CD4-positive, CD25-positive, alpha-beta regulatory T cell (primary cell): ENCODE data around the gene PIK3R1. TPM values are rescaled to one million over a fixed set of nuclear protein-coding genes. Genes with fewer than 3 reads are reported as not detected.

ENCODE experiments used
- ATAC-seq, 2 donors: fragments of 150-1000 bp; cut with Tn5 transposase; one replicate each; pipeline ENCODE4 v1.10.0; 2021; ENCODE audit warnings: low read depth in 2 of 2, moderate number of reproducible peaks in 2 of 2, moderate library complexity in 1 of 2
- DNase-seq, 3 donors: peaks; one replicate each; pipeline versions ENCODE4 v3.0.0 to v3.0.0-alpha.2; 2012 to 2022; ENCODE audit warnings: mixed read lengths in 1 of 3
- H3K27ac ChIP-seq: one replicate; pipeline ENCODE4 v1.7.0; 2013; ENCODE audit warnings: mild to moderate bottlenecking, low read length; ENCODE audit not compliant: insufficient read depth, poor library complexity, severe bottlenecking
- H3K27me3 ChIP-seq: one replicate; pipeline ENCODE4 v1.7.0; 2013; ENCODE audit warnings: low read length; ENCODE audit not compliant: control insufficient read depth, insufficient read depth
- H3K36me3 ChIP-seq: one replicate; pipeline ENCODE4 v1.7.0; 2013; ENCODE audit warnings: mild to moderate bottlenecking, low read length, moderate library complexity; ENCODE audit not compliant: control insufficient read depth, insufficient read depth
- H3K4me1 ChIP-seq: 2 replicates; pipeline ENCODE4 v1.7.0; 2013; ENCODE audit warnings: mild to moderate bottlenecking, low read length; ENCODE audit not compliant: insufficient read depth, control insufficient read depth, poor library complexity, severe bottlenecking
- H3K4me3 ChIP-seq: one replicate; pipeline ENCODE4 v1.7.0; 2013; ENCODE audit warnings: low read depth, mild to moderate bottlenecking, low read length, moderate library complexity
- H3K9me3 ChIP-seq, 2 experiments: 1 replicate in 1 of 2; 2 replicates in 1 of 2; pipeline ENCODE4 v1.7.0; 2013; ENCODE audit warnings: low read length in 2 of 2, mild to moderate bottlenecking in 1 of 2, moderate library complexity in 1 of 2; ENCODE audit not compliant: control insufficient read depth in 2 of 2
- H3K27ac Mint-ChIP-seq, 3 donors: one replicate each; pipeline ENCODE4 v1.8.0; 2020 to 2022; ENCODE audit warnings: mild to moderate bottlenecking in 3 of 3, mixed read lengths in 3 of 3, moderate library complexity in 2 of 3
- H3K27me3 Mint-ChIP-seq: one replicate; pipeline ENCODE4 v1.8.0; 2022; ENCODE audit warnings: mild to moderate bottlenecking, mixed read lengths
- H3K36me3 Mint-ChIP-seq: one replicate; pipeline ENCODE4 v1.8.0; 2020; ENCODE audit warnings: mixed read lengths
- H3K4me1 Mint-ChIP-seq, 4 donors: one replicate each; pipeline ENCODE4 v1.8.0; 2020 to 2022; ENCODE audit warnings: mixed read lengths in 4 of 4, mild to moderate bottlenecking in 1 of 4
- H3K4me3 Mint-ChIP-seq, 4 donors: one replicate each; pipeline ENCODE4 v1.8.0; 2020 to 2022; ENCODE audit warnings: mild to moderate bottlenecking in 4 of 4, mixed read lengths in 4 of 4, moderate library complexity in 3 of 4
- H3K9me3 Mint-ChIP-seq, 7 donors: one replicate each; pipeline ENCODE4 v1.8.0; 2020 to 2022; ENCODE audit warnings: mixed read lengths in 7 of 7, mild to moderate bottlenecking in 3 of 7, moderate library complexity in 2 of 7
- polyA plus RNA-seq, 4 donors: library from polyadenylated mRNA; unstranded; fragments of 300-500 nt; fragmentation: Illumina TruSeq; gene quantifications; one replicate each; pipeline ENCODE4 v1.2.3, GENCODE V29; 2021
- total RNA-seq: library from RNA; stranded (reverse); gene quantifications from one replicate; pipeline ENCODE4 v1.2.3, GENCODE V29; 2022

Gene PIK3R1
- total RNA-seq, result 366 TPM
- polyA plus RNA-seq, result 100 to 1,000 TPM in 2 of 4 donors, 10 to 100 TPM in 2; 75.9 to 127 (median 109) TPM

- H3K36me3 Mint-ChIP-seq, result peaks cover 19% of the 10 kb centered on the region
- H3K4me3 ChIP-seq, result peak within 1 kb of the TSS; percentile 98
- H3K27ac ChIP-seq, result peak within 1 kb of the TSS; percentile 92
- peaks cover 33 to 45% (median 39%) of the 10 kb centered on the region in 4 donors for H3K4me1 Mint-ChIP-seq
- peak within 1 kb of the TSS; percentile 90 to 97 (median 92) for H3K4me3 Mint-ChIP-seq
- peak within 1 kb of the TSS; percentile 85 to 94 (median 90) for H3K27ac Mint-ChIP-seq
- peaks cover 4% of the 10 kb centered on the region for H3K27me3 Mint-ChIP-seq
- ATAC-seq (peak; percentile 83 to 84), DNase-seq (peak; percentile 88 to 93 (median 92))
- H3K36me3 ChIP-seq, result peaks cover 2% of the 10 kb centered on the region
- peaks cover 1 to 8% of the 10 kb centered on the region in 2 experiments for H3K9me3 ChIP-seq
- H3K4me1 ChIP-seq, result peaks cover 41% of the 10 kb centered on the region
- no peaks in the 10 kb centered on the region for H3K27me3 ChIP-seq
- H3K9me3 Mint-ChIP-seq, result peaks cover 0 to 12% (median 2%) of the 10 kb centered on the region in 7 donors
Observed at GRCh38 chr5:68215208-68215897, at the start of gene PIK3R1. Gene PIK3R1, plus strand, starts transcription at chr5:68215756. Its CDS starts 10,920 bp downstream, at chr5:68226676.

- Mint-ChIP-seq H3K9me3 (peaks cover 0 to 1% (median 0%) of the 10 kb centered on the region in 7 donors), H3K27ac (no peak overlapping the region), H3K36me3 (no peaks in the 10 kb centered on the region), H3K27me3 (peaks cover 44% of the 10 kb centered on the region), H3K4me3 (no peak overlapping the region), H3K4me1 (peaks cover 0 to 8% (median 0%) of the 10 kb centered on the region in 4 donors)
- no peaks in the 10 kb centered on the region for H3K4me1 ChIP-seq
- H3K27ac ChIP-seq, result no peak overlapping the region
- no peaks in the 10 kb centered on the region for H3K27me3 ChIP-seq
- ATAC-seq, result no peak
- DNase-seq, result no peak
- no peaks in the 10 kb centered on the region for H3K36me3 ChIP-seq
- no peaks in the 10 kb centered on the region for H3K9me3 ChIP-seq
- H3K4me3 ChIP-seq, result no peak overlapping the region
Observed at GRCh38 chr5:68167195-68167651, 48.3 kb upstream of the PIK3R1 start.

- peaks cover 0 to 4% (median 0%) of the 10 kb centered on the region in 4 donors for H3K4me1 Mint-ChIP-seq
- no peak for ATAC-seq
Observed at GRCh38 chr5:68169903-68170302, 45.7 kb upstream of the PIK3R1 start.

GRCh38 chr5:68170826-68171558, 44.6 kb upstream of the PIK3R1 start:
- H3K27me3 ChIP-seq, result no peaks in the 10 kb centered on the region
- H3K4me1 Mint-ChIP-seq, result no peaks in the 10 kb centered on the region
- no peaks in the 10 kb centered on the region for H3K36me3 ChIP-seq
- H3K36me3 Mint-ChIP-seq, result no peaks in the 10 kb centered on the region
- DNase-seq, result no peak
- no peaks in the 10 kb centered on the region for H3K4me1 ChIP-seq
- H3K27ac Mint-ChIP-seq, result no peak overlapping the region
- H3K4me3 ChIP-seq, result no peak overlapping the region
- H3K27me3 Mint-ChIP-seq, result peaks cover 39% of the 10 kb centered on the region
- H3K9me3 Mint-ChIP-seq, result peaks cover 0 to 2% (median 0%) of the 10 kb centered on the region in 7 donors
- H3K4me3 Mint-ChIP-seq, result no peak overlapping the region
- no peaks in the 10 kb centered on the region for H3K9me3 ChIP-seq
- H3K27ac ChIP-seq, result no peak overlapping the region
- no peak for ATAC-seq

More at GRCh38 chr5:68169903-68170302, 45.7 kb upstream of the PIK3R1 start:
- H3K9me3 ChIP-seq, result no peaks in the 10 kb centered on the region
- Mint-ChIP-seq H3K4me3 (no peak overlapping the region), H3K36me3 (no peaks in the 10 kb centered on the region), H3K27me3 (peaks cover 39% of the 10 kb centered on the region), H3K27ac (no peak overlapping the region), H3K9me3 (peaks cover 0 to 3% (median 0%) of the 10 kb centered on the region in 7 donors)
- no peak for DNase-seq
- no peaks in the 10 kb centered on the region for H3K36me3 ChIP-seq
- no peaks in the 10 kb centered on the region for H3K4me1 ChIP-seq
- H3K4me3 ChIP-seq, result no peak overlapping the region
- no peak overlapping the region for H3K27ac ChIP-seq
- no peaks in the 10 kb centered on the region for H3K27me3 ChIP-seq

GRCh38 chr5:68172314-68172713, 43.2 kb upstream of the PIK3R1 start:
- no peaks in the 10 kb centered on the region for H3K36me3 Mint-ChIP-seq
- H3K4me1 ChIP-seq, result no peaks in the 10 kb centered on the region
- no peaks in the 10 kb centered on the region for H3K4me1 Mint-ChIP-seq
- no peaks in the 10 kb centered on the region for H3K9me3 ChIP-seq
- peaks cover 34% of the 10 kb centered on the region for H3K27me3 Mint-ChIP-seq
- no peak overlapping the region for H3K27ac Mint-ChIP-seq
- no peak overlapping the region for H3K4me3 ChIP-seq
- ATAC-seq, result no peak
- DNase-seq, result no peak
- H3K36me3 ChIP-seq, result no peaks in the 10 kb centered on the region
- peaks cover 0 to 2% (median 0%) of the 10 kb centered on the region in 7 donors for H3K9me3 Mint-ChIP-seq
- no peak overlapping the region for H3K4me3 Mint-ChIP-seq
- no peak overlapping the region for H3K27ac ChIP-seq
- no peaks in the 10 kb centered on the region for H3K27me3 ChIP-seq

GRCh38 chr5:68173007-68173406, 42.5 kb upstream of the PIK3R1 start:
- H3K9me3 ChIP-seq, result no peaks in the 10 kb centered on the region
- H3K36me3 ChIP-seq, result no peaks in the 10 kb centered on the region
- peaks cover 28% of the 10 kb centered on the region for H3K27me3 Mint-ChIP-seq
- no peaks in the 10 kb centered on the region for H3K4me1 ChIP-seq
- no peaks in the 10 kb centered on the region for H3K36me3 Mint-ChIP-seq
- H3K9me3 Mint-ChIP-seq, result peaks cover 0 to 2% (median 0%) of the 10 kb centered on the region in 7 donors
- H3K4me3 Mint-ChIP-seq, result no peak overlapping the region
- H3K27ac Mint-ChIP-seq, result no peak overlapping the region
- H3K4me1 Mint-ChIP-seq, result no peaks in the 10 kb centered on the region
- no peak overlapping the region for H3K4me3 ChIP-seq
- no peak overlapping the region for H3K27ac ChIP-seq
- no peaks in the 10 kb centered on the region for H3K27me3 ChIP-seq
- ATAC-seq, result no peak
- DNase-seq, result no peak

GRCh38 chr5:68176253-68176652, 39.3 kb upstream of the PIK3R1 start:
- H3K4me3 ChIP-seq, result no peak overlapping the region
- ATAC-seq (no peak), DNase-seq (no peak)
- H3K27ac ChIP-seq, result no peak overlapping the region
- H3K36me3 Mint-ChIP-seq, result no peaks in the 10 kb centered on the region
- H3K4me1 ChIP-seq, result no peaks in the 10 kb centered on the region
- no peaks in the 10 kb centered on the region for H3K9me3 ChIP-seq
- no peak overlapping the region for H3K4me3 Mint-ChIP-seq
- H3K9me3 Mint-ChIP-seq, result peaks cover 0 to 2% (median 0%) of the 10 kb centered on the region in 7 donors
- no peak overlapping the region for H3K27ac Mint-ChIP-seq
- H3K27me3 ChIP-seq, result no peaks in the 10 kb centered on the region
- H3K4me1 Mint-ChIP-seq, result no peaks in the 10 kb centered on the region
- peaks cover 11% of the 10 kb centered on the region for H3K27me3 Mint-ChIP-seq
- no peaks in the 10 kb centered on the region for H3K36me3 ChIP-seq
